Activated CD8-positive, alpha-beta T cell treated with anti-CD3 and anti-CD28 coated beads for 36 hours (primary cell): ENCODE measurements around the gene PRDM16. TPM values are rescaled to one million over a fixed set of nuclear protein-coding genes. Genes with fewer than 3 reads are reported as not detected.
A peak's percentile ranks its signal among the peaks of the same experiment; 100 is the strongest.

Experiments used
- ATAC-seq: fragments of 200-7000 bp; cut with Tn5 transposase; one replicate; pipeline ENCODE4 v1.10.0; 2021; ENCODE audit warnings: mild to moderate bottlenecking, moderate library complexity
- CTCF ChIA-PET: fragments of 350-600 bp; sonication (Branson Sonifier 250); formaldehyde crosslinking; loops from one replicate; lab custom pipeline; 2021; ENCODE audit warnings: antibody characterized with exemption; lab: Charles Lee
- POLR2A ChIA-PET: fragments of 350-600 bp; sonication (Branson Sonifier 250); formaldehyde crosslinking; loops from one replicate; lab custom pipeline; 2021; ENCODE audit warnings: antibody characterized with exemption; lab: Charles Lee
- DNase-seq: peaks from one replicate; pipeline ENCODE4 v3.0.0-alpha.2; 2020
- H3K27ac Mint-ChIP-seq: one replicate; pipeline ENCODE4 v1.8.0; 2021; ENCODE audit warnings: mild to moderate bottlenecking, mixed read lengths
- H3K27me3 Mint-ChIP-seq: one replicate; pipeline ENCODE4 v1.8.0; 2021; ENCODE audit warnings: mixed read lengths
- H3K36me3 Mint-ChIP-seq: one replicate; pipeline ENCODE4 v1.8.0; 2021; ENCODE audit warnings: low read depth, mixed read lengths
- H3K4me1 Mint-ChIP-seq: one replicate; pipeline ENCODE4 v1.8.0; 2021; ENCODE audit warnings: low read depth, mixed read lengths
- H3K4me3 Mint-ChIP-seq: one replicate; pipeline ENCODE4 v1.8.0; 2021; ENCODE audit warnings: mild to moderate bottlenecking, moderate library complexity, mixed read lengths
- H3K9me3 Mint-ChIP-seq: one replicate; pipeline ENCODE4 v1.8.0; 2021; ENCODE audit warnings: mixed read lengths
- intact Hi-C: fragments of 100-400 bp; cut with micrococcal nuclease; formaldehyde crosslinking; loops from one replicate; pipeline ENCODE4 v1.10.0; 2022
- total RNA-seq, 2 experiments: library from RNA; stranded (reverse); gene quantifications; one replicate each; pipeline ENCODE4 v1.2.3, GENCODE V29; 2021
- TF ChIP-seq, protein P1 (sequence below): fragments of 200-600 bp; IDR thresholded peaks from one replicate; pipeline ENCODE4 v1.8.0; 2022; ENCODE audit warnings: antibody characterized with exemption, mild to moderate bottlenecking

PRDM16 gene
- total RNA-seq, 2 experiments from 2014 or later = 0.29 to 0.49 TPM

DNA sequence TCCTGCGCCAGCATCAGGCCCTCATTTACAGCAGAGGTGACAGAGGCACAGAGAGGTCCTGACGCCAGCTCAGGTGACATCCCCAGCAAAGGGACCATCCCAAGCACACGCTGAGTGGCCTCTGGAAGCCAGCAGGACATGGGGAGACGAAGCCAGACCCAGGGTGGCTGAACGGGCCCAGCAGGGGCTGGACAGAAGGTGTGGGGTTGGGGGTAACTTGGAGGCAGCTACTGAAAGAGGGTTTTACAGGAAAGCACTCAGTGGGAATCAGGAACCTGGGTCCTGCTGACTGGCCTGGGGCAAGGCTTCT, 383.8 kb downstream of the PRDM16 start:
- ATAC-seq (no peak), DNase-seq (no peak)
- CTCF ChIA-PET = interaction anchor here (0.6 to 3.6 kb wide), 28 partner anchors 9 to 272 kb away, joined by 3 to 30 read pairs (median 4); no protein-coding TSS in a partner anchor
- H3K4me1 Mint-ChIP-seq = no peaks in the 10 kb centered on the region
- intact Hi-C loops = loop anchor here (2.0 kb wide), 1 partner anchor 30 kb away; no protein-coding TSS in a partner anchor
- H3K4me3 Mint-ChIP-seq = no peak overlapping the region
- no peak overlapping the region for H3K27ac Mint-ChIP-seq
- H3K27me3 Mint-ChIP-seq = peaks cover 16% of the 10 kb centered on the region
- POLR2A ChIA-PET = interaction anchor here (0.6 to 1.7 kb wide), 2 partner anchors 11 to 32 kb away, joined by 3 to 6 read pairs; no protein-coding TSS in a partner anchor
- H3K9me3 Mint-ChIP-seq = no peaks in the 10 kb centered on the region
- TF ChIP-seq, protein P1, sequence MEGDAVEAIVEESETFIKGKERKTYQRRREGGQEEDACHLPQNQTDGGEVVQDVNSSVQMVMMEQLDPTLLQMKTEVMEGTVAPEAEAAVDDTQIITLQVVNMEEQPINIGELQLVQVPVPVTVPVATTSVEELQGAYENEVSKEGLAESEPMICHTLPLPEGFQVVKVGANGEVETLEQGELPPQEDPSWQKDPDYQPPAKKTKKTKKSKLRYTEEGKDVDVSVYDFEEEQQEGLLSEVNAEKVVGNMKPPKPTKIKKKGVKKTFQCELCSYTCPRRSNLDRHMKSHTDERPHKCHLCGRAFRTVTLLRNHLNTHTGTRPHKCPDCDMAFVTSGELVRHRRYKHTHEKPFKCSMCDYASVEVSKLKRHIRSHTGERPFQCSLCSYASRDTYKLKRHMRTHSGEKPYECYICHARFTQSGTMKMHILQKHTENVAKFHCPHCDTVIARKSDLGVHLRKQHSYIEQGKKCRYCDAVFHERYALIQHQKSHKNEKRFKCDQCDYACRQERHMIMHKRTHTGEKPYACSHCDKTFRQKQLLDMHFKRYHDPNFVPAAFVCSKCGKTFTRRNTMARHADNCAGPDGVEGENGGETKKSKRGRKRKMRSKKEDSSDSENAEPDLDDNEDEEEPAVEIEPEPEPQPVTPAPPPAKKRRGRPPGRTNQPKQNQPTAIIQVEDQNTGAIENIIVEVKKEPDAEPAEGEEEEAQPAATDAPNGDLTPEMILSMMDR = no peak
- no peaks in the 10 kb centered on the region for H3K36me3 Mint-ChIP-seq

DNA sequence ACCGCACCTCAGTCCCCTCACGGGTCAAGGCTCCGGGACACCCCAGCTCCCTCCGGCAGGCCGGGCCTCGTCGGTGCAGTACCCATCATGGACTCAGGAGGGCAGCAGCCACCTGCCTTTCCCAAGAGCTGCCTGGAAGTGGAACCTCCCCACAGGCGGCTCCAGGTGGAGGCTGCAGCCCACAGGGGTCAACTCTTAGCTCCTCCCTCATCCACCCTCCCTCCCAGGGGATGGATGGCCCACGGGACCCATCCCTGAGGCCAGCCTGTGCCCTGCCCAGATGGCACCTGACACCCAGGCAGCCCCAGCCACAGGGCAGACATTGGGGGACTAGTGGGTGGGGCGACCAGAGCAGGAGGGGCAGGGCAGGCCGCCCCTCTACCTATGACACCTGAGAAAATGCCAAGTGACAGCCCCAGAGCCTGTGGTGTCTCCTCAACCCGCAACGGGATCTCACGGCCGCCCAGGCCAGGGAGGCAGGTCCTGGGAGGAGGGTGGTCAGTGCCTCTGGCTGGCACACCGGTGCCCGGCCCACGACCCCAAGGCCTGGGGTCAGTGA, 384.3 kb downstream of the PRDM16 start:
- intact Hi-C loops = loop anchor here (2.0 kb wide), 1 partner anchor 30 kb away; no protein-coding TSS in a partner anchor
- TF ChIP-seq, protein P1 = peak; percentile 89
- CTCF ChIA-PET = interaction anchor here (0.6 to 3.6 kb wide), 28 partner anchors 9 to 271 kb away, joined by 3 to 30 read pairs (median 4); no protein-coding TSS in a partner anchor
- peak; percentile 95 for ATAC-seq
- H3K4me1 Mint-ChIP-seq = no peaks in the 10 kb centered on the region
- no peaks in the 10 kb centered on the region for H3K36me3 Mint-ChIP-seq
- peaks cover 16% of the 10 kb centered on the region for H3K27me3 Mint-ChIP-seq
- peak; percentile 82 for DNase-seq
- H3K9me3 Mint-ChIP-seq = no peaks in the 10 kb centered on the region
- POLR2A ChIA-PET = interaction anchor here (0.6 to 1.7 kb wide), 2 partner anchors 11 to 31 kb away, joined by 3 to 6 read pairs; no protein-coding TSS in a partner anchor
- H3K27ac Mint-ChIP-seq = no peak overlapping the region
- no peak overlapping the region for H3K4me3 Mint-ChIP-seq

DNA sequence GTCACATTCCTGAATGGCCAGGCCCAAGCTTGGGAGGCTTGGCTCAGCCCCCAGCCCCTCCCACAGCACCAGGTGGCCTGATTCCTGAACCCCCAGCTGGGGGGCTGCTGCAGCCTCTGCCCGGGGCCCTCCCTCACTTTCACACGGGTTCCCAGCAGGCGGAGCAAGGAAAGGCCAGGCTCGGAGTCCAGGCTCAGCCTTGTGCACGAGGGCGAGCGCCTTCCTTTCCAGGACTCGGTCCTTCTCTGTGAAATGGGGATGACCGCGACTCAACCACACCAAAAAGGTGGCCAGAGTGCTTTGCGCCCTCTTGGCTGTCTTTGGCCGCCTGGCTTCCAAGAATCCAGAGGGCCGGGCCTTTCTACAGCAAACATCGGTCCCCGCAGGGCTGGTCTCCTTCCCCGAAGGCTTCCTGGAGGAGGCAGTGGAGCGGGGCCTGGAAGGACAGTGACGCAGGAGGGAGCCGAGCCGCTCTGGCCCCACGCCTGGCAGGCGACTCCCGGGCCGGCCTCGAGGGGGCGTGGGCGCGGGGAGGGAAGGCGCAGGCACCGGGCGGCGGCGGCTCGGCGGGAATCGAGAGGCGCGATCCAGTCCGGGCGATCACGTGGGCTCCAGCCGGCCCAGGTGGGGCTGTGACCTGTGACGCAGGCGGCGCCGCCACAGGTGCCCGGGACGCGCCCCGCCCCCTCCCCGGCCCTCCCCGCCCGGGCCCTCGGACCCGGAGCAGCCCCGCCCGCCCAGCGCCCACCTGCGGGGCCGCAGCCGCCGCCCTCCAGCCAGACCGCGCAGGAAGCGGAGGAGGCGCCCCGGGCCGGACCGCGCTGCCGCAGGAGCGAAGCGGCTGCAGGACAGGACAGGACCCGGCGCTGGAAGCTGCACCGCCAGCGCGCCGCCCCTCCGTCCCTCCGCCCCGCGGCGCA, 385.1 kb downstream of the PRDM16 start, which contains the start of gene ARHGEF16:
Gene ARHGEF16, plus strand, starts transcription at position 775 of the 920 bp plus-strand sequence. CDS start 8,420 bp downstream, outside the sequence.
- Mint-ChIP-seq H3K27me3 (peaks cover 13% of the 10 kb centered on the region), H3K9me3 (no peaks in the 10 kb centered on the region), H3K27ac (no peak within 1 kb of the TSS), H3K4me3 (peak within 1 kb of the TSS; percentile 24), H3K4me1 (no peaks in the 10 kb centered on the region), H3K36me3 (no peaks in the 10 kb centered on the region)
- TF ChIP-seq, protein P1 = no peak
- POLR2A ChIA-PET = interaction anchor here (1.7 kb wide), 1 partner anchor 12 kb away, joined by 6 read pairs; no protein-coding TSS in a partner anchor
- ATAC-seq = peak; percentile 32
- intact Hi-C loops = loop anchor here (2.0 kb wide), 1 partner anchor 29 kb away; no protein-coding TSS in a partner anchor
- CTCF ChIA-PET = interaction anchor here (1.2 to 3.6 kb wide), 11 partner anchors 9 to 270 kb away, joined by 3 to 30 read pairs (median 10); no protein-coding TSS in a partner anchor
- no peak for DNase-seq

DNA sequence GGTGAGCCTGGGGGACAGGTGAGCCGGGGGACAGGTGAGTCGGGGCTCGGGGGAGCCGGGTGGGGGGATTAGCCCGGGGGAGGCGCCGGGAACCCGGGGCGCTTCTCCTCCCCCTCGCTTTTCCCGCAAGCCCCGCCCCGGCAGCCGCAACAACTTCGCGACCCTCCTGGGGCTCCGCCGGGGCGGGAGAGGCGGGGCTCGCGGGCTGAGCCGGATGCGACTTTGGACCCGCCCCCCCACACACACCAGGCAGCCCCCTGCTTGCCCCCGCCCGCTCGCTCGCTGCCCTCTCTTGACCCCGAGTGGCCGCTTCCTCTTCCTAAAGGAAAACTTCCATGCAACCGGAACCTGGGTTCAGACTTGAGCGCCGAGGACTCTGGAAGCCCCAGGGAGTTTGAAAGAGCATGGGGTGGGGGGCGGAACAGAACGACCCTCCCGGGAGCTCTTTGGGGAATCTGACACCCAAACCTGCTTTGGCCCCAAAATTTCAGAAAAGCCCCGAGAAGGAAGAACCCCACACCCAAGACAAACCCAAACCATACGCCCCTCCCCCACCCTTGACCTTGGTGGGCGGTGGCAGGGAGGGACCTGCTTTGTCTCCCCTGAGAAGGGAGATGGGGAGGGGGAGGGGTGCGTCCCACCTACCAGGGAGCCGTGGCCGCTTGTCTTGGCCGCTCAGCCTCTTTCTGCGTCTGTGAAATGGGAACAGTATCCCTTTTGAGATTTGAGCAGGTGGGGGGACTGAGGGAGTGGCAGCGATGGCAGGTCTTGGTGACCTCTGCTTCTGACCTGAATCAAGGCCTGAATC, 386.0 kb downstream of the PRDM16 start:
- DNase-seq (no peak), ATAC-seq (no peak)
- Mint-ChIP-seq H3K4me3 (peak overlapping the region; percentile 24), H3K4me1 (no peaks in the 10 kb centered on the region), H3K27me3 (peaks cover 10% of the 10 kb centered on the region), H3K36me3 (no peaks in the 10 kb centered on the region), H3K9me3 (no peaks in the 10 kb centered on the region), H3K27ac (no peak overlapping the region)
- intact Hi-C loops = no loop called here
- POLR2A ChIA-PET = no interaction called here
- CTCF ChIA-PET = interaction anchor here (3.6 kb wide), 1 partner anchor 166 kb away, joined by 21 read pairs; no protein-coding TSS in a partner anchor
- TF ChIP-seq, protein P1 = no peak
